ENCODE data around the gene YWHAB.

DNA sequence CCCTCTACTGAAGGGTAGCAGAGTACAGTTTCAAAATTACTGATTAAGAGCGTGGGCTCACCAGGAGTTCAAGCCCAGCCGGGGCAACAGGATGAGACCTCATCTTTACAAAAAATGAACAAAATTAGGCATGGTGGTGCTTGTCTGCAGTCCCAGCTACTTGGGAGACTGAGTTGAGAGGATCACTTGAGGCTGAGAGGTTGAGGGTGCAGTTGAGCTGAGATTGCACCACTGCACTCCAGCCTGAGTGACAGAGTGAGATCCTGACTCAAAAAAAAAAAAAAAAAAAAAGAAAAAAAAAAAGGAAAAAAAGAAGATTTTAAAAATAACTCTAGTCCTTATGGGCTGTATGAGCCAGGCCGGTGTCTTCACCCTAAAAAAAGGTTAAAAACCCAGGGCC is 43.1 kb downstream of the YWHAB start:
- no peak for TF ChIP-seq CTCF (IDR thresholded peaks at IDR 0.05; ENCODE audit: poor library complexity)
- no peak for TF ChIP-seq EZH2 (IDR thresholded peaks at IDR 0.05; ENCODE audit: borderline replicate concordance)
- no peak for TF ChIP-seq EZH2phosphoT487 (IDR thresholded peaks at IDR 0.05; ENCODE audit: low read depth, severe bottlenecking, unreplicated experiment)

Measured in hepatocyte (in vitro differentiated cells).